Measurements from ENCODE around the gene HLF. TPM values are rescaled to one million over a fixed set of nuclear protein-coding genes. Genes with fewer than 3 reads are reported as not detected.

Gene HLF
- total RNA-seq, 1 donor: not detected

- no peak for TF ChIP-seq CTCF (IDR thresholded peaks at IDR 0.05; ENCODE audit: insufficient read depth, low read depth, low read length)
- no peak for DNase-seq (ENCODE audit: low read depth)
- no peak overlapping the region for H3K4me3 ChIP-seq (ENCODE audit: low read depth, low read length)
These were observed 78.2 kb downstream of the HLF start for GRCh38 chr17:55342800-55343585.

- H3K4me3 ChIP-seq (ENCODE audit: low read depth, low read length): no peak overlapping the region
- DNase-seq (ENCODE audit: low read depth): no peak
- TF ChIP-seq CTCF (IDR thresholded peaks at IDR 0.05; ENCODE audit: insufficient read depth, low read depth, low read length): no peak
These were observed 79.2 kb downstream of the HLF start for GRCh38 chr17:55343900-55344513.

GRCh38 chr17:55344514-55344997 lies 79.8 kb downstream of the HLF start:
- DNase-seq (ENCODE audit: low read depth): no peak
- no peak for TF ChIP-seq CTCF (IDR thresholded peaks at IDR 0.05; ENCODE audit: insufficient read depth, low read depth, low read length)
- no peak overlapping the region for H3K4me3 ChIP-seq (ENCODE audit: low read depth, low read length)

DNA sequence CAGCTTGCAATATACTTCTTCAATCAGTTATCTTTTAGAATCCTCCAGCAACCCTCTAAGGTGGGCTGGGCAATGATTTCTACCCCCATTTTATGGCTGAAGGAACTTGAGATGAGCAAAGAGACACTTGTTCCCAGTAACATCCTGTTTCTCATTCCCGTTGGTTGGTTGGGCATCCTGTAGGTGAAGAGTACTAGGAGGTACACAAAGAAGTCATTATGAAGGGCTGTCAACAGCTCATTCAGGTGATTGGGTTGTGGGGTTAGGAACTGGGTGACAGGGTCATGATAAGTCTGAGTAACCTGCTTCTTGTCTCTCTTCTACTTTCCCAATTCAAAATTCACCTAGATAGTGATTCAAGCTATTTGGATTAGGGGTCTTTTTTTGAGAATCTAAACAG lies 80.4 kb downstream of the HLF start:
- TF ChIP-seq CTCF (IDR thresholded peaks at IDR 0.05; ENCODE audit: insufficient read depth, low read depth, low read length): no peak
- no peak for DNase-seq (ENCODE audit: low read depth)
- H3K4me3 ChIP-seq (ENCODE audit: low read depth, low read length): no peak overlapping the region

- TF ChIP-seq CTCF (IDR thresholded peaks at IDR 0.05; ENCODE audit: insufficient read depth, low read depth, low read length): no peak
- H3K4me3 ChIP-seq (ENCODE audit: low read depth, low read length): no peak overlapping the region
- no peak for DNase-seq (ENCODE audit: low read depth)
These were observed 81.9 kb downstream of the HLF start for GRCh38 chr17:55346658-55347057.

GRCh38 chr17:55347341-55347740 lies 82.6 kb downstream of the HLF start:
- TF ChIP-seq CTCF (IDR thresholded peaks at IDR 0.05; ENCODE audit: insufficient read depth, low read depth, low read length): no peak
- no peak for DNase-seq (ENCODE audit: low read depth)

More at GRCh38 chr17:55347341-55347740, 82.6 kb downstream of the HLF start:
- H3K4me3 ChIP-seq (ENCODE audit: low read depth, low read length): no peak overlapping the region

All from fibroblast of villous mesenchyme (primary cell).